Testis (tissue), 3 donors: ENCODE results near the gene KLHL28. TPM values are rescaled to one million over a fixed set of nuclear protein-coding genes. Genes with fewer than 3 reads are reported as not detected.

Experiments used
- DNase-seq: peaks from one replicate; pipeline ENCODE4 v3.0.0-alpha.2; 2019
- H3K27ac ChIP-seq, 2 donors: fragments of 200-600 bp; sonication (generic); one replicate each; pipeline ENCODE4 v1.5.1; 2019
- H3K27me3 ChIP-seq: fragments of 200-600 bp; sonication (generic); one replicate; pipeline ENCODE4 v1.5.1; 2019
- H3K36me3 ChIP-seq: fragments of 200-600 bp; sonication (generic); one replicate; pipeline ENCODE4 v1.5.1; 2017; ENCODE audit warnings: low read depth; ENCODE audit errors: missing control alignments
- H3K4me1 ChIP-seq: fragments of 200-600 bp; sonication (generic); one replicate; pipeline ENCODE4 v1.5.1; 2019
- H3K4me3 ChIP-seq, 2 donors: fragments of 200-600 bp; sonication (generic); one replicate each; pipeline ENCODE4 v1.5.1; 2017 to 2019
- H3K9me3 ChIP-seq: fragments of 200-600 bp; sonication (generic); one replicate; pipeline ENCODE4 v1.5.1; 2017
- POLR2A ChIP-seq: fragments of 450-650 bp; IDR thresholded peaks from one replicate; pipeline ENCODE4 v1.6.1; 2017; ENCODE audit warnings: antibody characterized with exemption, mild to moderate bottlenecking, moderate library complexity
- WGBS, 2 donors: methylation state at CpG; one replicate each; pipeline ENCODE4 v1.1.5; 2018; 5-methylcytosine and 5-hydroxymethylcytosine counted together
- intact Hi-C: fragments of 100-400 bp; cut with DNase I; formaldehyde crosslinking; loops from one replicate; pipeline ENCODE4 v1.15.1; 2023; ENCODE audit warnings: low total_unique reads
- polyA plus RNA-seq: library from polyadenylated mRNA; stranded (reverse); fragments of 350-450 nt; fragmentation: Illumina TruSeq; extraction: RNeasy Lipid Tissue Mini Kit (QIAGEN cat#74804); gene quantifications from one replicate; pipeline ENCODE4 v1.2.3, GENCODE V29; 2014; ENCODE audit warnings: low read depth, low replicate concordance; ENCODE audit not compliant: insufficient read depth
- total RNA-seq, 2 donors: library from RNA; depleted of rRNA; stranded (reverse); fragments of >200 nt; gene quantifications; one replicate each; pipeline ENCODE4 v1.2.3, GENCODE V29; 2016
- TF ChIP-seq, protein P1 (sequence below), 3 experiments: fragments of 450-650 bp in 2 of 3; fragments of 200-600 bp in 1 of 3; sonication (generic) in 1 of 3; IDR thresholded peaks; one replicate each; pipeline ENCODE4 v1.5.1; 2016 to 2019; ENCODE audit warnings: antibody characterized with exemption in 3 of 3, mild to moderate bottlenecking in 2 of 3, moderate library complexity in 1 of 3

Gene KLHL28
- total and polyA plus RNA-seq, 3 donors from 2014 or later: 9.7 to 15.4 (median 11.4) TPM

DNA sequence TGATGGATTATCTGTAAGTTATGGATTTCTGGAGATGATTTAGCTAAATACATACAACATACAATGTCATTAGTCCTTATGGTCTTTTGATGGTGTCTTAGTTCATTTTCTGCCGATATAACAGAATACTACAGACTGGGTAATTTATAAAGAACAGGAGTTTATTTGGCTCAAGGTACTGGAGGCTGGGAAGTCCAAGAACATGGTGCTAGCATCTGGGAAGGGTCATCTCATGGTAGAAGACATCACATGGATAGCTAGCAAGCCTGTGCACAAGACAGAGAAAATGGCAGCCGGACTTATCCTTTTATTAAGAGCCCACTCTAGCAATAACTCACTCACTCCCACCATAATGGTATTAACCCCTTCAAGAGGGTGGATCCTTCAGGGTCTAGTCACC, 24.2 kb downstream of the KLHL28 start:
- Histone ChIP-seq H3K36me3 (no peaks in the 10 kb centered on the region), H3K27ac (no peak overlapping the region), H3K4me3 (no peak overlapping the region), H3K27me3 (no peaks in the 10 kb centered on the region), H3K9me3 (no peaks in the 10 kb centered on the region), H3K4me1 (no peaks in the 10 kb centered on the region)
- 96% methylated on average over 2 of the region's 2 CpGs for WGBS, 2 donors
- intact Hi-C loops: no loop called here
- DNase-seq: no peak
- TF ChIP-seq POLR2A: no peak
- TF ChIP-seq, protein P1, sequence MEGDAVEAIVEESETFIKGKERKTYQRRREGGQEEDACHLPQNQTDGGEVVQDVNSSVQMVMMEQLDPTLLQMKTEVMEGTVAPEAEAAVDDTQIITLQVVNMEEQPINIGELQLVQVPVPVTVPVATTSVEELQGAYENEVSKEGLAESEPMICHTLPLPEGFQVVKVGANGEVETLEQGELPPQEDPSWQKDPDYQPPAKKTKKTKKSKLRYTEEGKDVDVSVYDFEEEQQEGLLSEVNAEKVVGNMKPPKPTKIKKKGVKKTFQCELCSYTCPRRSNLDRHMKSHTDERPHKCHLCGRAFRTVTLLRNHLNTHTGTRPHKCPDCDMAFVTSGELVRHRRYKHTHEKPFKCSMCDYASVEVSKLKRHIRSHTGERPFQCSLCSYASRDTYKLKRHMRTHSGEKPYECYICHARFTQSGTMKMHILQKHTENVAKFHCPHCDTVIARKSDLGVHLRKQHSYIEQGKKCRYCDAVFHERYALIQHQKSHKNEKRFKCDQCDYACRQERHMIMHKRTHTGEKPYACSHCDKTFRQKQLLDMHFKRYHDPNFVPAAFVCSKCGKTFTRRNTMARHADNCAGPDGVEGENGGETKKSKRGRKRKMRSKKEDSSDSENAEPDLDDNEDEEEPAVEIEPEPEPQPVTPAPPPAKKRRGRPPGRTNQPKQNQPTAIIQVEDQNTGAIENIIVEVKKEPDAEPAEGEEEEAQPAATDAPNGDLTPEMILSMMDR (IDR thresholded peaks at IDR 0.05): no peak

DNA sequence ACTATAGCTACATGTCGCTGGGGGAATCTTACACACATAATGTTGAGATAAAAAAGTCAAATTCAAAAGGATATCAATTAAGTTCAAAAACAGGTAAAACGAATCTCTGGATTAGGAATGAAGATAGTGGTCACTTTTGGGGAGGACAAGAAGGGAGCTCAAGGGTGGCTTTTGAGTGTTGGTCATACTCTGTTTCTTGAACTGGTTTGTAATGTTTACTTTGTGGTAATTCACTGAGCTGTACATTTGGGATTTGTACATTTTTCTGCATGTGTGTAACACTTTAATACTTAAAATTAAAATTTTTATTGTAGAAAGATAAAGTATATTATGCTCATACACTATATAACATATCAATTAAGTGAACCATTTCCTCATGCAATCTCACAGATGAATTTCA, 26.6 kb downstream of the KLHL28 start:
- no peak overlapping the region for H3K4me3 ChIP-seq
- H3K36me3 ChIP-seq: no peaks in the 10 kb centered on the region
- H3K4me1 ChIP-seq: no peaks in the 10 kb centered on the region
- H3K27me3 ChIP-seq: no peaks in the 10 kb centered on the region
- no peak for DNase-seq
- H3K9me3 ChIP-seq: no peaks in the 10 kb centered on the region
- no peak overlapping the region for H3K27ac ChIP-seq
- TF ChIP-seq, protein P1 (IDR thresholded peaks at IDR 0.05): no peak
- no peak for TF ChIP-seq POLR2A
- WGBS, 2 donors: 89 to 91% methylated on average over 2 of the region's 2 CpGs
- intact Hi-C loops: no loop called here

DNA sequence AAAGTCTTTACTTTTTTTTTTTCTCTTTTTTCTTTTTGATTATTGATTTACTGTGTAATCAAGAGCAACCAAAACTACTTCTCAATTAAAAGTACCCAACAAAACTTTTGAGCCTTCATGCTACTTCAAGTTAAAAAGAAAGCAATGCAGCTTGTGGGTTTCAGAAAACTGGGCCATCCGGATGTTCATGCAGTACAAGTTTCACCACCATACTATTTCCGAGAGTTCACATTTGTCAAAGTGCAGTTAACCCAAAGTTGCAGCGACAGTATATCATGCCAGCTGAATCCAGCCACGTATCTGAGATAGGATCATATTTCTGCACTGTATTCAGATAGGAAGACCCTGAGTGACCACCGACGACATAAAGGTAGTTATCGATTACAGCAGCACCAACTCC, 33.0 kb downstream of the KLHL28 start:
- Histone ChIP-seq H3K4me3 (no peak overlapping the region), H3K4me1 (no peaks in the 10 kb centered on the region), H3K9me3 (no peaks in the 10 kb centered on the region), H3K27ac (no peak overlapping the region), H3K36me3 (no peaks in the 10 kb centered on the region), H3K27me3 (no peaks in the 10 kb centered on the region)
- TF ChIP-seq, protein P1 (IDR thresholded peaks at IDR 0.05): no peak
- TF ChIP-seq POLR2A: no peak
- DNase-seq: no peak
- 87 to 90% methylated on average over 7 of the region's 7 CpGs for WGBS, 2 donors
- intact Hi-C loops: no loop called here

DNA sequence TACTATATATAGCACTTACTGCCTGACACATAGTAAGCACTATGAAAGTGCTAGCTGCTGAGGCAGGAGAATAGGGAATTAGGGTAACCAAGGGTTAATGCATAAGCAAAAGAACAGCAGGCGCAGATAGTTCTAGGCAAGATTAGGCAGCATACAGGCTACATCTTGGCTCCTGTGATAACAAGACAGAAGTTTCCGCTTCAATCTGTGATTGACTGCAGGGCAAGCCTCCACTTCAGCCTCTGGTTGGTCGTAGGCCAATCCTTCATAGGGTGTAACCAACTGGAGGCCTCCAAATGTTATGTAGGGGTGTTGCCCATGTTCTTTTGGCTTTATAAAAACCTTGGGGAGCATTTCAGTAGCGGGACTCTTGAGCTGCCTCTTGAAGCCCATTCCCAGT, 46.9 kb downstream of the KLHL28 start:
- WGBS, 2 donors: 9 to 12% methylated on average over 4 of the region's 4 CpGs
- Histone ChIP-seq H3K27me3 (no peaks in the 10 kb centered on the region), H3K4me3 (no peak overlapping the region), H3K27ac (no peak overlapping the region), H3K4me1 (peaks cover 3% of the 10 kb centered on the region), H3K36me3 (no peaks in the 10 kb centered on the region), H3K9me3 (no peaks in the 10 kb centered on the region)
- intact Hi-C loops: no loop called here
- no peak for TF ChIP-seq POLR2A
- TF ChIP-seq, protein P1 (IDR thresholded peaks at IDR 0.05): no peak
- peak; percentile 74 for DNase-seq

DNA sequence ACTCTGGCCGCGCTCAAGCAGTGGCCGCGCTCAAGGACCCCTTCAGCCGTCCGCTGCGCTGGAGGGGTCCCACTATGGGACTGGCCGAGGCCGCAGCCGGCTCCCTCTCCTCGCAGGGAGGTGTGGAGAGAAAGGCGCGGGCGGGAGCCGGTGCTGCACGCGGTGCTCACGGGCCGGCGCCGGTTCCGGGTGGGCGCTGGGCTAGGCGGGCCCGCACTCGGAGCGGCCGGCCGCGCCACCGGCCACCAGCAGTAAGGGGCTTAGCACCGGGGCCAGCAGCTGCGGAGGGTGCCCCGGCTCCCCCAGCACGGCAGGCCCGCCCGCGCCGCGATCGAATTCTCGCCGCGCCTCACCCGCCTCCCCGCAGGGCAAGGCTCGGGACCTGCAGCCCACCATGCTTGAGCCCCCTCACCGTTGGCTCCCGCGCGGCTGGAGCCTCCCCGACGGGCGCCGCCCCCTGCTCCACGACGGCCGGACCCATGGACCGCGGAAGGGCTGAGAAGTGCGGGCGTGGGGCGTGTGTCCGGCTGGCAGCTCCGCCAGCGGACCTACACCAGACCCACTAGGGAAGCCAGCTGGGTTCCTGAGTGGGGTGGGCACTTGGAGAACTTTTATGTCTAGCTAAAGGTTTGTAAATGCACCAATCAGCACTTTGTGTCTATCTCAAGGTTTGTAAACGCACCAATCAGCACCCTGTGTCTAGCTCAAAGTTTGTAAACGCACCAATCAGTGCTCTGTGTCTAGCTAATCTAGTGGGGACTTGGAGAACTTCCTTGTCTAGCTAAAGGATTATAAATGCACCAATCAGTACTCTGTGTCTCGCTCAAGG, 49.5 kb downstream of the KLHL28 start:
- intact Hi-C loops: no loop called here
- peak overlapping the region; percentile 63 to 64 for H3K4me3 ChIP-seq
- no peaks in the 10 kb centered on the region for H3K27me3 ChIP-seq
- TF ChIP-seq, protein P1 (IDR thresholded peaks at IDR 0.05): no peak
- TF ChIP-seq POLR2A: no peak
- H3K36me3 ChIP-seq: no peaks in the 10 kb centered on the region
- H3K27ac ChIP-seq: peak overlapping the region; percentile 31 to 51
- H3K9me3 ChIP-seq: no peaks in the 10 kb centered on the region
- 18 to 51% methylated on average over 17 to 37 of the region's 69 CpGs for WGBS, 2 donors
- DNase-seq: peak; percentile 78
- H3K4me1 ChIP-seq: peaks cover 3% of the 10 kb centered on the region
